H1 (cell line): ENCODE data around the gene ATP2B3. TPM values are rescaled to one million over a fixed set of nuclear protein-coding genes. Genes with fewer than 3 reads are reported as not detected.

Experiments used
- CTCF ChIA-PET: fragments of 300-600 bp; sonication (Branson Sonifier 250); formaldehyde crosslinking; loops from one replicate; lab custom pipeline; 2021; ENCODE audit not compliant: partially characterized antibody; lab: Charles Lee
- POLR2A ChIA-PET: fragments of 300-600 bp; sonication (Branson Sonifier 250); formaldehyde crosslinking; loops from one replicate; lab custom pipeline; 2021; ENCODE audit warnings: inconsistent platforms; ENCODE audit not compliant: partially characterized antibody; lab: Charles Lee
- DNase-seq, 2 experiments: peaks; one replicate each; pipeline versions ENCODE4 v3.0.0 to v3.0.0-alpha.2; 2010 to 2022; ENCODE audit warnings: low spot score in 2 of 2, low read depth in 1 of 2, mixed read lengths in 1 of 2
- FAIRE-seq: peaks from 2 replicates; lab custom pipeline; 2011; peaks lifted over from hg19 to GRCh38; lab: Jason Lieb, UNC
- H2AFZ ChIP-seq: 2 replicates; pipeline ENCODE4 v1.8.1; 2012; ENCODE audit warnings: low read length, inconsistent platforms
- H2AK5ac ChIP-seq: 2 replicates; pipeline ENCODE4 v1.6.1; 2013; ENCODE audit warnings: low read depth, low read length
- H2BK120ac ChIP-seq: replicated peaks from 2 replicates; pipeline ENCODE3; 2013; ENCODE audit warnings: low read depth, low read length, inconsistent platforms
- H2BK12ac ChIP-seq: 2 replicates; pipeline ENCODE4 v1.6.1; 2013; ENCODE audit warnings: low read depth, low read length
- H2BK15ac ChIP-seq: 2 replicates; pipeline ENCODE4 v1.6.1; 2013; ENCODE audit warnings: low read length
- H2BK20ac ChIP-seq: 2 replicates; pipeline ENCODE4 v1.6.1; 2013; ENCODE audit warnings: low read length
- H2BK5ac ChIP-seq: 2 replicates; pipeline ENCODE4 v1.6.1; 2013; ENCODE audit warnings: low read depth, low read length
- H3K14ac ChIP-seq: 2 replicates; pipeline ENCODE4 v1.6.1; 2013; ENCODE audit warnings: inconsistent platforms; ENCODE audit not compliant: insufficient read length
- H3K18ac ChIP-seq: 2 replicates; pipeline ENCODE4 v1.6.1; 2013; ENCODE audit warnings: low read length; ENCODE audit errors: extremely low read depth
- H3K23ac ChIP-seq: 2 replicates; pipeline ENCODE4 v1.6.1; 2013; ENCODE audit warnings: inconsistent platforms; ENCODE audit not compliant: insufficient read length
- H3K23me2 ChIP-seq: 2 replicates; pipeline ENCODE4 v1.6.1; 2013; ENCODE audit warnings: low read depth, low read length
- H3K27ac ChIP-seq: 2 replicates; pipeline ENCODE4 v1.6.1; 2011; ENCODE audit warnings: low read depth, low read length, inconsistent platforms
- H3K27me3 ChIP-seq, 4 experiments: replicated peaks in 1 of 4; 1 replicate in 1 of 4; 2 replicates in 3 of 4; pipeline versions ENCODE4 v1.6.1 to v1.8.1; 2011 to 2013; ENCODE audit warnings: low read length in 3 of 4, mild to moderate bottlenecking in 3 of 4, inconsistent platforms in 2 of 4, mixed read lengths in 2 of 4, moderate library complexity in 1 of 4; ENCODE audit not compliant: control insufficient read depth in 3 of 4, insufficient read depth in 3 of 4; ENCODE audit errors: extremely low read depth in 1 of 4
- H3K36me3 ChIP-seq, 4 experiments: 2 replicates each; pipeline versions ENCODE4 v1.6.1 to v1.8.1; 2011 to 2013; ENCODE audit warnings: mild to moderate bottlenecking in 4 of 4, low read length in 3 of 4, moderate library complexity in 2 of 4, control low read depth in 1 of 4, inconsistent platforms in 1 of 4; ENCODE audit not compliant: insufficient read depth in 4 of 4, control insufficient read depth in 2 of 4
- H3K4ac ChIP-seq: replicated peaks from 2 replicates; pipeline ENCODE3; 2013; ENCODE audit warnings: low read length, low read depth, mixed read lengths, inconsistent platforms; ENCODE audit not compliant: insufficient read length
- H3K4me1 ChIP-seq, 4 experiments: replicated peaks in 1 of 4; 1 replicate in 1 of 4; 2 replicates in 3 of 4; pipeline versions ENCODE4 v1.6.1 to v1.8.1; 2011 to 2013; ENCODE audit warnings: low read length in 3 of 4, inconsistent platforms in 2 of 4, mixed read lengths in 1 of 4; ENCODE audit not compliant: insufficient read depth in 4 of 4, control insufficient read depth in 3 of 4
- H3K4me2 ChIP-seq, 2 experiments: 2 replicates each; pipeline versions ENCODE4 v1.6.1 to v1.8.1; 2011 to 2013; ENCODE audit warnings: low read depth in 2 of 2, low read length in 2 of 2, control low read depth in 1 of 2, inconsistent platforms in 1 of 2, mild to moderate bottlenecking in 1 of 2; ENCODE audit not compliant: insufficient read depth in 1 of 2
- H3K4me3 ChIP-seq, 4 experiments: fragments of 200-600, 300-600 bp in 1 of 4; sonication (generic), shearing (Covaris generic), sonication (Bioruptor Twin) in 1 of 4; 2 replicates each; pipeline versions ENCODE4 v1.5.1 to v1.8.1; 2011 to 2016; ENCODE audit warnings: low read length in 4 of 4, low read depth in 3 of 4, control low read depth in 2 of 4, inconsistent platforms in 2 of 4, mild to moderate bottlenecking in 2 of 4, mixed read lengths in 1 of 4, moderate library complexity in 1 of 4; ENCODE audit not compliant: insufficient read depth in 2 of 4; ENCODE audit errors: extremely low read depth in 1 of 4
- H3K56ac ChIP-seq: replicated peaks from 2 replicates; pipeline ENCODE3; 2013; ENCODE audit warnings: low read depth, mild to moderate bottlenecking, mixed read lengths, low read length, inconsistent platforms; ENCODE audit not compliant: insufficient read length
- H3K79me1 ChIP-seq: 2 replicates; pipeline ENCODE4 v1.6.1; 2013; ENCODE audit warnings: low read depth, low read length, control low read depth
- H3K79me2 ChIP-seq, 2 experiments: 2 replicates each; pipeline versions ENCODE4 v1.6.1 to v1.8.1; 2012 to 2013; ENCODE audit warnings: low read length in 2 of 2, mild to moderate bottlenecking in 2 of 2, inconsistent platforms in 1 of 2; ENCODE audit not compliant: insufficient read depth in 2 of 2, control insufficient read depth in 1 of 2
- H3K9ac ChIP-seq, 4 experiments: replicated peaks in 1 of 4; 1 replicate in 1 of 4; 2 replicates in 3 of 4; pipeline versions ENCODE4 v1.6.1 to v1.8.1; 2011 to 2013; ENCODE audit warnings: low read depth in 3 of 4, low read length in 3 of 4, control low read depth in 2 of 4, mild to moderate bottlenecking in 2 of 4, moderate library complexity in 2 of 4, inconsistent platforms in 1 of 4; ENCODE audit errors: extremely low read depth in 1 of 4
- H3K9me3 ChIP-seq, 2 experiments: 2 replicates each; pipeline versions ENCODE4 v1.6.1 to v1.8.1; 2012 to 2013; ENCODE audit warnings: mild to moderate bottlenecking in 2 of 2, moderate library complexity in 2 of 2, control low read depth in 1 of 2, inconsistent platforms in 1 of 2, low read depth in 1 of 2, low read length in 1 of 2, mixed read lengths in 1 of 2; ENCODE audit not compliant: insufficient read depth in 2 of 2
- H4K20me1 ChIP-seq, 2 experiments: replicated peaks in 1 of 2; 2 replicates each; pipeline versions ENCODE3 to v1.8.1; 2011 to 2013; ENCODE audit warnings: inconsistent platforms in 2 of 2, low read length in 2 of 2, mild to moderate bottlenecking in 1 of 2; ENCODE audit not compliant: insufficient read depth in 2 of 2, control insufficient read depth in 1 of 2
- H4K5ac ChIP-seq: 2 replicates; pipeline ENCODE4 v1.6.1; 2013; ENCODE audit warnings: low read length, low read depth, mixed read lengths, inconsistent platforms; ENCODE audit not compliant: insufficient read length
- H4K8ac ChIP-seq: 2 replicates; pipeline ENCODE4 v1.8.0; 2013; ENCODE audit warnings: mild to moderate bottlenecking, moderate library complexity, low read length, inconsistent platforms; ENCODE audit not compliant: insufficient read depth; ENCODE audit errors: extremely low read depth
- H4K91ac ChIP-seq: replicated peaks from 2 replicates; pipeline ENCODE3; 2013; ENCODE audit warnings: low read length, mixed read lengths, inconsistent platforms; ENCODE audit not compliant: insufficient read length
- E2F6 ChIP-seq: IDR thresholded peaks from 2 replicates; pipeline ENCODE4 v1.6.1; 2012; ENCODE audit warnings: inconsistent platforms
- EP300 ChIP-seq, 2 experiments: IDR thresholded peaks; 1 replicate in 1 of 2; 2 replicates in 1 of 2; pipeline ENCODE4 v1.6.1; 2011 to 2012; ENCODE audit warnings: low read depth in 2 of 2, low read length in 2 of 2, mild to moderate bottlenecking in 2 of 2, borderline replicate concordance in 1 of 2, inconsistent platforms in 1 of 2, moderate library complexity in 1 of 2
- GTF2F1 ChIP-seq: IDR thresholded peaks from 2 replicates; pipeline ENCODE4 v1.6.1; 2012; ENCODE audit warnings: low read depth, low read length, improper control_type of control experiment, borderline replicate concordance
- HDAC6 ChIP-seq: IDR thresholded peaks from one replicate; pipeline ENCODE4 v1.7.1; 2012; ENCODE audit warnings: low read depth, mild to moderate bottlenecking, inconsistent platforms, low read length, moderate library complexity
- KDM5A ChIP-seq: fragments of 200-600 bp; IDR thresholded peaks from 2 replicates; pipeline ENCODE4 v1.7.1; 2012; ENCODE audit warnings: mild to moderate bottlenecking, low read length, inconsistent platforms, mixed read lengths
- MAFK ChIP-seq: IDR thresholded peaks from 2 replicates; pipeline ENCODE4 v1.6.1; 2012; ENCODE audit warnings: low read depth, mild to moderate bottlenecking, improper control_type of control experiment, low read length
- MAX ChIP-seq: IDR thresholded peaks from 2 replicates; pipeline ENCODE4 v1.6.1; 2012; ENCODE audit warnings: inconsistent platforms
- PHF8 ChIP-seq: fragments of 200-600 bp; sonication (generic); conservative IDR thresholded peaks from 2 replicates; pipeline ENCODE4 v1.7.1; 2012; ENCODE audit warnings: low read depth, mild to moderate bottlenecking, inconsistent platforms, low read length, moderate library complexity
- POLR2A ChIP-seq, 2 experiments: IDR thresholded peaks; 1 replicate in 1 of 2; 2 replicates in 1 of 2; pipeline ENCODE4 v1.6.1; 2011; ENCODE audit warnings: low read depth in 2 of 2, low read length in 2 of 2, mild to moderate bottlenecking in 2 of 2; ENCODE audit errors: control extremely low read depth in 1 of 2
- SAP30 ChIP-seq: fragments of 300-600 bp; sonication (generic); IDR thresholded peaks from 2 replicates; pipeline ENCODE4 v1.7.1; 2012; ENCODE audit warnings: low read length, moderate library complexity, mild to moderate bottlenecking, inconsistent platforms; ENCODE audit not compliant: insufficient read depth, insufficient replicate concordance
- TBP ChIP-seq: IDR thresholded peaks from 2 replicates; pipeline ENCODE4 v1.6.1; 2011; ENCODE audit warnings: low read depth, low read length, improper control_type of control experiment
- WGBS, 2 experiments: shearing (Covaris generic) in 1 of 2; methylation state at CpG; one replicate each; pipeline versions ENCODE4 v1.1.6 to v1.1.7; 2013 to 2015; ENCODE audit warnings: low lambda C conversion rate in 2 of 2, mixed read lengths in 2 of 2, inconsistent platforms in 1 of 2, low coverage in 1 of 2, missing lambda C conversion rate in 1 of 2; ENCODE audit not compliant: insufficient replicate concordance in 2 of 2, insufficient coverage in 1 of 2, insufficient read length in 1 of 2; ENCODE audit errors: extremely low coverage in 1 of 2, missing lambda C conversion rate in 1 of 2; 5-methylcytosine and 5-hydroxymethylcytosine counted together
- polyA plus RNA-seq, 7 experiments: library from polyadenylated mRNA; depleted of rRNA in 3 of 7; stranded (reverse) in 5 of 7; unstranded in 2 of 7; fragments of >200 nt in 5 of 7; fragments of 200-250 nt in 2 of 7; gene quantifications; 1 replicate in 5 of 7; 2 replicates in 1 of 7; 4 replicates in 1 of 7; pipeline versions ENCODE4 v1.2.1 to v1.2.3, GENCODE V29; 2011 to 2013; ENCODE audit warnings: missing spikeins in 2 of 7, mixed read lengths in 2 of 7
- total RNA-seq: library from RNA; stranded (reverse); fragmentation: NEBNext Ultra II Directional; extraction: Animal tissue kit (Norgen Biotek cat#: 25700); gene quantifications from 2 replicates; pipeline ENCODE4 v1.2.1, GENCODE V29; 2021

Gene ATP2B3
- total and polyA plus RNA-seq, 2 of the 8 experiments (the other 6 are each of a cell fraction or from before 2014, with no cell fraction given), result 0.14 to 0.19 TPM

GRCh38 chrX:153505361-153505760 lies 12.1 kb upstream of the ATP2B3 start:
- peaks cover 2% of the 10 kb centered on the region; the same call in 1 of the 2 replicates for H3K23me2 ChIP-seq
- no peak overlapping the region for H2BK20ac ChIP-seq
- no peaks in the 10 kb centered on the region for H3K9me3 ChIP-seq
- no peak overlapping the region for H3K4ac ChIP-seq
- no peaks in the 10 kb centered on the region for H3K27me3 ChIP-seq
- no peak overlapping the region for H2BK15ac ChIP-seq
- H2AFZ ChIP-seq, result no peak overlapping the region
- H3K4me2 ChIP-seq, result no peak overlapping the region
- no peak overlapping the region for H4K8ac ChIP-seq
- H3K14ac ChIP-seq, result no peak overlapping the region
- no peak overlapping the region for H3K23ac ChIP-seq
- no peak for DNase-seq
- no peak for FAIRE-seq
- no peaks in the 10 kb centered on the region for H3K79me1 ChIP-seq
- H3K56ac ChIP-seq, result no peak overlapping the region
- H3K36me3 ChIP-seq, result no peaks in the 10 kb centered on the region
- no peak overlapping the region for H3K4me3 ChIP-seq
- no peak overlapping the region for H3K27ac ChIP-seq
- no peak overlapping the region for H2BK5ac ChIP-seq
- H4K20me1 ChIP-seq, result peaks cover 0 to 4% of the 10 kb centered on the region in 2 experiments
- H2BK120ac ChIP-seq, result no peak overlapping the region
- H2BK12ac ChIP-seq, result no peak overlapping the region
- ChIA-PET CTCF (interaction anchor here (0.9 to 8.5 kb wide), 6 partner anchors 10 to 45 kb away, joined by 3 to 84 read pairs (median 4); partner anchors contain the start of genes ATP2B3, BGN and HAUS7), POLR2A (no interaction called here)
- H4K5ac ChIP-seq, result no peak overlapping the region
- H4K91ac ChIP-seq, result no peak overlapping the region
- no peaks in the 10 kb centered on the region for H3K79me2 ChIP-seq
- H3K18ac ChIP-seq, result no peak overlapping the region
- no CpG with 5 or more reads among the region's 18 CpGs for WGBS, 2 experiments
- no peak overlapping the region for H2AK5ac ChIP-seq
- H3K4me1 ChIP-seq, result peaks cover 0 to 1% (median 0%) of the 10 kb centered on the region in 4 experiments; a peak in 2 of 7 replicates
- H3K9ac ChIP-seq, result no peak overlapping the region
- TF ChIP-seq GTF2F1, result no peak
- TF ChIP-seq E2F6, result no peak
- TF ChIP-seq MAFK, result no peak
- no peak for TF ChIP-seq PHF8
- no peak for TF ChIP-seq TBP
- TF ChIP-seq KDM5A, result no peak
- no peak for TF ChIP-seq POLR2A (IDR thresholded peaks at IDR 0.05; ENCODE audit: control extremely low read depth in 1 of 2, low read depth in 2 of 2, low read length in 2 of 2)
- TF ChIP-seq MAX, result no peak
- TF ChIP-seq EP300 (IDR thresholded peaks at IDR 0.05; ENCODE audit: borderline replicate concordance in 1 of 2, low read depth in 2 of 2, low read length in 2 of 2), result no peak
- TF ChIP-seq HDAC6, result no peak
- no peak for TF ChIP-seq SAP30
